GM18505 (cell line): ENCODE measurements around the gene BSCL2.
"Not testable (repeated sequence)": the region's sequence is repeated elsewhere in the genome, so short reads cannot be mapped to it uniquely, and the experiment has no call there.

Experiments used
- ATAC-seq: cut with Tn5 transposase; IDR thresholded peaks from one replicate; pipeline ENCODE4 v1.9.1; 2021; ENCODE audit not compliant: unreplicated experiment
- POLR2A ChIP-seq: IDR thresholded peaks from 4 replicates; pipeline ENCODE4 v1.6.1; 2011; ENCODE audit warnings: borderline replicate concordance; ENCODE audit not compliant: insufficient read depth, insufficient read length; ENCODE audit errors: extremely low read depth

The BSCL2 gene

GRCh38 chr11:62687508-62688396 lies 19.5 kb downstream of the BSCL2 start:
- ATAC-seq, result no peak

GRCh38 chr11:62682518-62682917 lies 24.7 kb downstream of the BSCL2 start:
- ATAC-seq, result no peak
- TF ChIP-seq POLR2A, result no peak

More at GRCh38 chr11:62687508-62688396, 19.5 kb downstream of the BSCL2 start:
- no peak for TF ChIP-seq POLR2A

GRCh38 chr11:62680825-62681240 lies 26.4 kb downstream of the BSCL2 start:
- peak; percentile 50 for ATAC-seq

GRCh38 chr11:62678770-62679696 lies 28.2 kb downstream of the BSCL2 start, which contains the start of gene UBXN1:
Gene UBXN1, minus strand, starts transcription at chr11:62679073. Its CDS starts 150 bp downstream, at chr11:62678923.
- peak; percentile 88 for TF ChIP-seq POLR2A

More at GRCh38 chr11:62680825-62681240, 26.4 kb downstream of the BSCL2 start:
- no peak for TF ChIP-seq POLR2A

GRCh38 chr11:62678433-62678769 lies 28.8 kb downstream of the BSCL2 start:
- ATAC-seq, result no peak
- no peak for TF ChIP-seq POLR2A

More at GRCh38 chr11:62678770-62679696, 28.2 kb downstream of the BSCL2 start, which contains the start of gene UBXN1:
- ATAC-seq, result peak; percentile 59

- no peak for TF ChIP-seq POLR2A
Measured at GRCh38 chr11:62677714-62678113, 29.5 kb downstream of the BSCL2 start.

GRCh38 chr11:62677156-62677555 lies 30.1 kb downstream of the BSCL2 start:
- ATAC-seq, result no peak
- no peak for TF ChIP-seq POLR2A

More at GRCh38 chr11:62677714-62678113, 29.5 kb downstream of the BSCL2 start:
- ATAC-seq, result no peak

GRCh38 chr11:62676698-62677097 lies 30.5 kb downstream of the BSCL2 start:
- no peak for ATAC-seq
- TF ChIP-seq POLR2A, result peak; percentile 19

GRCh38 chr11:62675415-62675814 lies 31.8 kb downstream of the BSCL2 start:
- ATAC-seq, result not testable (repeated sequence)

- TF ChIP-seq POLR2A, result no peak
- ATAC-seq, result no peak
Measured at GRCh38 chr11:62673196-62673525, 34.1 kb downstream of the BSCL2 start.

GRCh38 chr11:62671608-62672389 lies 35.4 kb downstream of the BSCL2 start, which contains the start of the genes LBHD1 and UQCC3:
Gene LBHD1, minus strand, starts transcription at chr11:62672267. Its CDS starts 2,236 bp downstream, at chr11:62670031.
Gene UQCC3, plus strand, starts transcription at chr11:62671673. Its CDS starts 73 bp downstream, at chr11:62671746.
- ATAC-seq, result peak; percentile 53
- TF ChIP-seq POLR2A, result peak; percentile 84

- no peak for TF ChIP-seq POLR2A
- peak; percentile 12 for ATAC-seq
Measured at GRCh38 chr11:62671236-62671607, 36.0 kb downstream of the BSCL2 start.

- ATAC-seq, result no peak
- no peak for TF ChIP-seq POLR2A
Measured at GRCh38 chr11:62669420-62670161, 37.6 kb downstream of the BSCL2 start.

- no peak for TF ChIP-seq POLR2A
Measured at GRCh38 chr11:62667460-62667859, 39.8 kb downstream of the BSCL2 start.

More at GRCh38 chr11:62667460-62667859, 39.8 kb downstream of the BSCL2 start:
- no peak for ATAC-seq
